ENCODE results near the gene ABCA8.
"Not testable (repeated sequence)": the region's sequence is repeated elsewhere in the genome, so short reads cannot be mapped to it uniquely, and the experiment has no call there.

ABCA8 gene, protein sequence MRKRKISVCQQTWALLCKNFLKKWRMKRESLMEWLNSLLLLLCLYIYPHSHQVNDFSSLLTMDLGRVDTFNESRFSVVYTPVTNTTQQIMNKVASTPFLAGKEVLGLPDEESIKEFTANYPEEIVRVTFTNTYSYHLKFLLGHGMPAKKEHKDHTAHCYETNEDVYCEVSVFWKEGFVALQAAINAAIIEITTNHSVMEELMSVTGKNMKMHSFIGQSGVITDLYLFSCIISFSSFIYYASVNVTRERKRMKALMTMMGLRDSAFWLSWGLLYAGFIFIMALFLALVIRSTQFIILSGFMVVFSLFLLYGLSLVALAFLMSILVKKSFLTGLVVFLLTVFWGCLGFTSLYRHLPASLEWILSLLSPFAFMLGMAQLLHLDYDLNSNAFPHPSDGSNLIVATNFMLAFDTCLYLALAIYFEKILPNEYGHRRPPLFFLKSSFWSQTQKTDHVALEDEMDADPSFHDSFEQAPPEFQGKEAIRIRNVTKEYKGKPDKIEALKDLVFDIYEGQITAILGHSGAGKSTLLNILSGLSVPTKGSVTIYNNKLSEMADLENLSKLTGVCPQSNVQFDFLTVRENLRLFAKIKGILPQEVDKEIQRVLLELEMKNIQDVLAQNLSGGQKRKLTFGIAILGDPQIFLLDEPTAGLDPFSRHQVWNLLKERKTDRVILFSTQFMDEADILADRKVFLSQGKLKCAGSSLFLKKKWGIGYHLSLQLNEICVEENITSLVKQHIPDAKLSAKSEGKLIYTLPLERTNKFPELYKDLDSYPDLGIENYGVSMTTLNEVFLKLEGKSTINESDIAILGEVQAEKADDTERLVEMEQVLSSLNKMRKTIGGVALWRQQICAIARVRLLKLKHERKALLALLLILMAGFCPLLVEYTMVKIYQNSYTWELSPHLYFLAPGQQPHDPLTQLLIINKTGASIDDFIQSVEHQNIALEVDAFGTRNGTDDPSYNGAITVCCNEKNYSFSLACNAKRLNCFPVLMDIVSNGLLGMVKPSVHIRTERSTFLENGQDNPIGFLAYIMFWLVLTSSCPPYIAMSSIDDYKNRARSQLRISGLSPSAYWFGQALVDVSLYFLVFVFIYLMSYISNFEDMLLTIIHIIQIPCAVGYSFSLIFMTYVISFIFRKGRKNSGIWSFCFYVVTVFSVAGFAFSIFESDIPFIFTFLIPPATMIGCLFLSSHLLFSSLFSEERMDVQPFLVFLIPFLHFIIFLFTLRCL (N-terminal part only)

DNA sequence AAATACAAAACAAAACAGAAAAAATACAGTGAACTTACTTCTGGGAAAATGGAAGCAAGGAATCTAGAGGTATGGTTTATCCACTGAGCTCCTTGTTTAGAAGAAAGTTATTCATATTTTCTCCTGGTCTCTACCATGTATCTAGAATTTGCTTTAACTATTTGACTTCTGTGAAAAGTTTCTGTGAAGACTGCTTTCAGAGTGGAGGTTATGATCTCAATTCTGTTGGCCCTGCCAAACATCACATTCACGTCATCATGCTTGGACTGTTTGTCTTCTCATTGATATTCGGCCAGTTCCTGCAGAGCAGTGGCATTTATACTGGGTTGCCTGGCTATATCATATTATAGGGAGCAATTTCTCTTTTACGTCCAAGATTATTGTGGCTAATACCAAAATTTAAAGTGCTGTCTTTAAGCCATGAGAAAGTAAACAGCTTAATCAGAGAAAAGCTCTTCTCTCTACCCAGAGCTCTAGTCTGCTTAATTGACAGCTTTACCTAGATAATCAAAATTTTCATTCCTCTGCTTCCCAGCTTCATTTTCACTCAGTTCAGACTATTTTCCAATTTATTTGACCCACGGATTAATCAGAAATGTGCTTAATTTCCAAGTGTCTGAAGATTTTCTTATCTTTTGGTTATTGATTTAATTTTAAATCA lies at the start of gene ABCA8:
TSS of gene ABCA8 (minus strand) at position 212 of the 661 bp plus-strand sequence. CDS start 13,358 bp downstream, outside the sequence.
- no peak for DNase-seq

DNA sequence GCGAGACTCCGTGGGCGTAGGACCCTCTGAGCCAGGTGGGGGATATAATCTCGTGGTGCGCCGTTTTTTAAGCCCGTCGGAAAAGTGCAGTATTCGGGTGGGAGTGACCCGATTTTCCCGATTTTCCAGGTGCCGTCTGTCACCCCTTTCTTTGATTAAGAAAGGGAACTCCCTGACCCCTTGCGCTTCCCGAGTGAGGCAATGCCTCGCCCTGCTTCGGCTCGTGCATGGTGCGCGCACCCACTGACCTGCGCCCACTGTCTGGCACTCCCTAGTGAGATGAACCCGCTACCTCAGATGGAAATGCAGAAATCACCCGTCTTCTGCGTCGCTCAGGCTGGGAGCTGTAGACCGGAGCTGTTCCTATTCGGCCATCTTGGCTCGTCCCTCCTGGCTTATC lies 49.6 kb upstream of the ABCA8 start:
- DNase-seq, result not testable (repeated sequence)

DNA sequence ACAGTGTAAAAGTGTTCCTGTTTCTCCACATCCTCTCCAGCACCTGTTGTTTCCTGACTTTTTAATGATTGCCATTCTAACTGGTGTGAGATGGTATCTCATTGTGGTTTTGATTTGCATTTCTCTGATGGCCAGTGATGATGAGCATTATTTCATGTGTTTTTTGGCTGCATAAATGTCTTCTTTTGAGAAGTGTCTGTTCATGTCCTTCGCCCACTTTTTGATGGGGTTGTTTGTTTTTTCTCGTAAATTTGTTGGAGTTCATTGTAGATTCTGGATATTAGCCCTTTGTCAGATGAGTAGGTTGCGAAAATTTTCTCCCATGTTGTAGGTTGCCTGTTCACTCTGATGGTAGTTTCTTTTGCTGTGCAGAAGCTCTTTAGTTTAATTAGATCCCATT lies 44.6 kb upstream of the ABCA8 start:
- DNase-seq, result not testable (repeated sequence)

DNA sequence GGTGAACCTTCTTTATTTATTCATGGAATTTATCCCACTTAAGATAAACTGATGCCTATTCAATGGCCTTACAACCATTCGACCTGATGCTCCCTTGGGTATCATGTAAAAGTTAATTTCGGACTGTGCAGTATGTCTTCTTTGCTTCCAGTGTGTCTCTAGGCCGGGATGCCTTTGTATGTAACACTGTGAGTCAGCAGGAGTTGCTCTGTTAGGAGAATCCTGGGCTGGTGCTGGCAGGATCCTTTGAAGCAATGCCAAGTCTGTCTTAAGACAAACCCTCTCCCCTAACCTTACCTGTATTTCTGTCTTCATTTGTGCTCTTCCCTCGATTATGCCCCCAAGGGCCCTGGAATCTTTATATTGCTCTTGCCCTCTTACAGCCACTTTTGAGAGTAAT lies 37.9 kb upstream of the ABCA8 start:
- no peak for DNase-seq

DNA sequence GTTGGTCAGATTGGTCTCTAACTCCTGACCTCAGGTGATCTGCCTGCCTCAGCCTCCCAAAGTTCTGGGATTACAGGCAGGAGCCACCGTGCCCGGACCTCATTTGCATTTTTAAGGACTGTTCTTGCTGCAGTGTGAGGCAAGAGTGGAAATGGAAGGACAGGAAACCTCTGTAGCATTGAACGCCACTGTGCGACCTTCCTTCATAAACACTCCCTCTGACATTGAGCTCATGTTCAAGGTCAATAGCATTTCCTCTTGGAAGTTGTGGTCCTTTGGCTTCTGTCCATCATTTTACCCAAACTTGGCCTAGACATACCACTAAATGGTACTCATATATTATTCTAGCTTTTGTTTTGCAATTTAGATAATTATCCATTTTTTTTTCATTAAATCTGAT lies 32.8 kb upstream of the ABCA8 start:
- no peak for DNase-seq

DNA sequence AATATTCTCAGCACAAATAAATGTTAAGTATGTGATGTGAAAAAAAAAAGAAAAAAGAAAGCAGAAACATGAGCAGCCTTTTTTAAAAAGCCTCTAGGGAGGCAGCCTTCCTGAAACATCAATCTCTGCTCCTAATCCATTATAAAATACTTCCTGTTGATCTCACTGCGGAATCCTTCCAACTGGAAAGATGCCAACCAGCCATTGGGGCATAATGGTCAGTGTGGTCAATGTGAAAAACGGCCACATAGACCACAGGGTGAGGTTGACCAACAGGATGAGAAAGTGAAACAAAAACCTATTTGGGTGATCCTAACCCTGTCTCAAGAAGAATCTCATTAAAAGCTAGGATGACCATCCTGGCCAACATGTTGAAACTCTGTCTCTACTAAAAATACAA lies 26.1 kb upstream of the ABCA8 start:
- no peak for DNase-seq

DNA sequence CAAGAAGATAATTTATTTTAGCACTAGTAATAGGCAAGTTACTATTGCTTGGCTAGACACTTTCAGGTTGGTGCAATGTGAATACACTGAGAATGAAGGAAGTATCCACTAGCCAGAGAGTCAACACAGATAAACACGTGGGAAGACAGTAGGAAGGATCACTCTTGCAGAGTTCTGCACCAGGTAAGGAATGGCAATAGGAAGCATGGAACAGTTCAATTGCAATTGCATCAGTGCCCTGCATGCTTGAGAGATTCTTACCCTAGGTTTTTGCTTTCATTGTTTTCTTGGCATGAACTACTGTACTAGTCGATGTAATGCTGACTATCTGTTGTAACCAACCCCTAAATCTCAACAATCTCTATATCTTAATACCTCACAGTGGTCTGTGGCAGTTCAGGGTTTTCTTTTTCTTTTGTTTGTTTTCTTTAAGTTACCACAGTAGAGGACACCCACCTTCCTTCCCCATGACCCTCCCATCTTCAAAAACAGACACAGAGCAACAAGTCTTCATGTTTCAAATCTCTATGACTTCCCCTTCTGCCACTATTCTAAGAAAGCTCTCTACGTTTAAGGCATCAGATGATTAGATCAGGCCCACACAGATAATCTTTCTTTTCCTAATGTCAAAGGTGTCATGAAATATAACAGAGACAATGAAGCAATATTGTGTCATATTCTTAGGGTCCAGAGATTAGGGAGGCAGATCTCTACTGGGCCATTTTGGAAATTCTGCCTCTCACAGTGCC lies 18.1 kb upstream of the ABCA8 start:
- DNase-seq, result no peak

DNA sequence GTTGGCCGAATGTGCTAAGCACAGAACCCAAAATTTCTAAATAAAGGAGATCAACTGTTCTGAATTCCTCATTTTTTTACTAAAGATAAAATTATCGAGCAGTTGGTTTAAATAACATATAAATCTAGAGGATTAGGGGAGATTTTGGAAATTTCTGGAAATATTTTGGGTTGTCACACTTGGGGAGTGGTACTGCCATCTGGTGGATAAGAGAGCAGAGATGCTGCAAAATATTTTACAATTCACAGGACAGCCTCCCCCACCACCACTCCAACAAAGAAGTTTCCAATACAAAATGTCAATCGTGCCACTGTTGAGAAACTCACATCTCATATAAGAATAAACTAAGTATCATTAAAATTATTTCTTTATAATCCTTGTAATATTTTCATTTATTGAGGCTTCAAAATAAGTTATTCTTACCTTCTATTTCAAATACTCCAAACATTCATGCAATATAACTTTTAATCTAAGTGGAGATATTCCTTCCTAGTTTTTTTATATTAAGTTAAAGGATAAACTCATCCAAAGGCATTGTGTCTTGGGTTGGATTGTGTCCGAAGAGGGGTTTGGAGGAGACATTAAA lies 17.0 kb upstream of the ABCA8 start:
- DNase-seq, result no peak

DNA sequence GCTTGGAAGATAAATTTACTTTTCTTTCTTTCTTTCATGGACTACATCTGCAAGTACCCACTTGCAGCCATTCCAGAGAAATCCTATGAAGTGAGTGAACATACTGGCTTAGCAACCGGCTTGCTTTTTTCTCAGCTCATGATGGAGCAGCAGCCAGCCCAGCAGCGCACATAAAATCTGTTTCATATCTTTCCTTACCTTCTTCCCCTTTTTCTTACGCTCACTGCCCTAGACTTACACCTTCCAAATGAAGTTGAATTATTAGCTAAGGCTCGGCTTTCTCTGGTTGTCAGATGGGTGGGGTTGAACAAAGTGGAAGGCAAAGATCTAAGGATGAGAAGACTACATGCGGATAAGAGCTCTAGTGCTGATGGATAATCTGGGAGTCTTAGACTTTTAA lies 13.9 kb upstream of the ABCA8 start:
- no peak for DNase-seq

DNA sequence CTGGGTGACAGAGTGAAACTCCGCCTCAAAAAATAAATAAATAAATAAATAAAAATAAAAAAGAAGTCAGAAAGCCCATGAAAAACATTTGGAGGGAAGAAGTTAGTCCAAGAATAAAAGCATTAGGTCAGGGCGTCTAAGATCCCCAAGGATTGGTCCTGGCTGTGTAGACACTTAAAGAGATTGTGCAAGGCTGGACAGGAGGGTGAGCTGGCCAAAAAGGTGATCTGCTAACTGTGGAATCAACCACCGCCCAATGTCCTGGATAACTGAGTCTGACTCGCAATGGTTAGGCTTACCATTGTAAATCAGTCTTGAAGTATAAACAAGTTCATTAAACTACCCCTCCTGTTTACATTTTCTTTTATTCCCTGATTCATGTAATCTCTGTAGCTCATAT lies 8.8 kb upstream of the ABCA8 start:
- DNase-seq, result no peak

DNA sequence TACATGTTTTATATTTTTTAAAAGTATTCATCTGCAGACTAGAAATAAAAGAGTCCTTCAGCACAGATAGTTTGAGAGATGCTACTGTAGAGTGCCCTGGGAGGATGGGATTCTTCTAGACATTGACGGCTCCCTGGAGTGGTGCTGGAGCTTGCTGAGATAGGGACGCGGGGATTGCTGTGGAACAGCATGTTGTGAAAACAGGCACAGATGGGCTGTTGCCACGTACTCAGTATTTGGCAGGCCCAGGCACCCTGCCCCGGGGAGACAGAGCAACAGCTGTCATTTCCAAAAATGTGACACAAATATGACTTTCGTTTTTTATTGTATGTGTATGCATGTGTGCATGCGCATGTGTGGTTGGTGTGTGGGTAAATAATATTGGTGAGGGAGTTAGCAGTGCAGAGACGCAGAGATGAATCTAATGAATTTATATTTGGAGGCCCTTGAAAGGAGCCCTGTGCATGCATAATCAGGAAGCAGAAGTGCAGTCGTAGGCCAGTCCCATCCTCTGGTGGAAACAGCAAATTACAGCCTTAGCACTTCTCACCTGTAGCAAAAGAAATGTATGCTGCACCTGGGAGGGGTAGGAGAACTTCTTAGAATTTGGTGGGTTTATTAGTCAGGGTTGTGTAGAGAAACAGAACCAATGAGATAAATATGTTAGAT lies 6.2 kb upstream of the ABCA8 start:
- no peak for DNase-seq

DNA sequence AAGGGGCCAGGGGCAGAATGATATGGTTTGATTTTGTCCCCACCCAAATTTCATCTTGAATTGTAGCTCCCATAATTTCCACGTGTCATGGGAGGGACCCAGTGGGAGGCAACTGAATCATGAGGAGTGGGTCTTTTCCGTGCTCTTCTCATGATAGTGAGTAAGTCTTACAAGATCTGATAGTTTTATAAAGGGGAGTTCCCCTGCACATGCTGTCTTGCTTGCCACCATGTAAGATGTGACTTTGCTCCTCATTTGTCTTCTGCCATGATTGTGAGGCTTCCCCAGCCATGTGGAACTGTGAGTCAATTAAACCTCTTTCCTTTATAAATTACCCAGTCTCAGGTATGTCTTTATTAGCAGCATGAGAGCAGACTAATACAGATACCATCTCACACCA lies 3.9 kb upstream of the ABCA8 start:
- DNase-seq, result not testable (repeated sequence)

DNA sequence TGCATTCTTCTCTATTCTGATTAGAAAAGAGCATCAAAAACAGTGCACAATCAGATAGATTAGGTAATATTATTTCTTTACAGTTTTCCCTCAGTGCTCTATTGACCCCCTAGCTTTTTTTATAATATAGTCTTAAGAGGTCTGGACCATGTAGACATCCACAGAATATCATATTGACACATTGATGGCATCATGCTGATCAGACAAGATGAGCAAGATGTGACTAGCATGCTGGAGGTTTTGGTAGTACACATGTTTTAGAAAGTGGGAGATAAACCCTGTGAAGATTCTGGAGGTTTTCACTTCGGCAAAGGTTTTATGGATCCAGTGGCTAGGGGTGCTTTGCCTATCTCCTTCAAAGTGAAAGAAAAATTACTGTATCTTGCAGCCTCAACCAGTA lies 2.8 kb upstream of the ABCA8 start:
- DNase-seq, result no peak

DNA sequence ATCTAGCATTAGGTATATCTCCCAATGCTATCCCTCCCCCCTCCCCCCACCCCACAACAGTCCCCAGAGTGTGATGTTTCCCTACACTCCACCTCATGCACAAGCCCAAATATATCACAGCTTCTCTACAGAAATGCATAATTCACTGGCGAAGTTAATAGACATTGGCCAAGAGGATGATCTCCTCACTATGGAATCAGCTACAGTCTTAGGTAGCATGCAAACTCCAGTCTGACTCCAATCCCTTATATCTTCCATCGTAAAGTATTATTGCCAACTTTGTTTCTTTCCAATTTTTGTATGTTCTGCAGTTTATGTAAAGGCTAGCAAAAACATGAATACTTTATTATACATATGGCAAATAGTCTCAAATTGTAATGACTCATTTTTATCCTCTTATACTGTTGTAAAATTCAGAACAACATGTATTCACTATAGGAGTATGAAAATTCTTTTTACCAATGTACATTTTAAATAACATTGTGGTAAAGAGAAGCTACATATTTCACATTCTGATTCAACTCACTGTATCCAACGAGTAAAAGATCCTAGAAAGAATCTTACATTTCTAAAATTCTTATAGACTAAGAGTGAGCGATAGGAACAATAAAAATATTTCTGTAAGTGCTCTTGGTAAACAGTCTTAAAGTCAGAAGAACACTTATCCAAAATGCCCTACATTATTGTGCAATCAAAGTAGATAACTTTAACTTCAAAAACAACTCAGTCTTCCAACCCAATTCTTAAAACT lies 871 bp downstream of the ABCA8 start:
- DNase-seq, result no peak

DNA sequence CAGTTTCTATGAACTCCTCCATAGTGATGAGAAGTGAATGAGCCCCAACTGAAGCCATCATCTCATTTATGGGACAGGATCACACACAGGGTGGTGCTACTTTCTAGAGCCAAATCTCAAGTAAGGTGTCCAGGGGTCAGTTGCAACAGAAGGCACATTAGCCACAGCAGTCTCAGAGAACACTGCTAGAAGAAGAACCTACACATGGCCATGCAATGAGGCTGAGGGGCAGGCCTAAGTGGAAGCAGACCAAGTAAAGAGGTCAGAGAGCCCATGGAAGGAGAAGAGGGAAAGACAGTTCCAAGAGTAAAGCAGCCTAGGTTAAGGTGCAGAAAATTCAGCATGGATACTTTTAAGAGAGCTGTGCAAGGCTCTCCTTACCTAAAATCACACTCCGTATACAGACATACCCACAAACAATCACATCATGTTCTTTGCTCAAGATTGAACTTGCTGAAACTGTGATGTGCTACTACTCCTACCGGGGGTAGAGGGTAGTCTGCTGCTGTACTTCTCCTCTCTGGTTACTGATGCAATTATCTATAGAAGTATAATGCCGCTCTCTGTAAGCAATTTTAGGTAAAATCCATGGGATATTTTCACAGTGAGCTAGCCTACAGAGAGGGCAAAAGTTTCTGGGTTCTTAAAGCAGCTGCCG lies 1.7 kb downstream of the ABCA8 start:
- DNase-seq, result no peak

DNA sequence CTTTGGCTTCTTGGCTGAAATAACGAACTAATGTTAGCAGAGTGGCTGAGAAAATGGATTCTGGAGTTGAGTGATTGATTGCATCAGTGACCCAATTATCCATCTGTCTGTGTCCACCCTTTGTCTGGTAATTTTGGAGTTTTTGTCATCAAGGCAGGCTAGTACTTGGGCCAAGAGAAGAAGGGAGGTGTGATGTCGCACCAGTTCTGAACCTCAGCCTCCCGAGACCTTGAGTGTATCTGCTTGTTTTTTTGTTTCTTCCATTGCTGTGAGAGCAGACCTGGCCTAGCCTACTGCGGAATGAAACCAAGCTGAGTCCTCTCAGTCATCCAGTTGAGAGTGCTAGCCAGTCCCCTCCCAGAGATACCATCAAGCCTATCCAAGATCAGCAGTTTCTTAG lies 4.5 kb downstream of the ABCA8 start:
- no peak for DNase-seq

DNA sequence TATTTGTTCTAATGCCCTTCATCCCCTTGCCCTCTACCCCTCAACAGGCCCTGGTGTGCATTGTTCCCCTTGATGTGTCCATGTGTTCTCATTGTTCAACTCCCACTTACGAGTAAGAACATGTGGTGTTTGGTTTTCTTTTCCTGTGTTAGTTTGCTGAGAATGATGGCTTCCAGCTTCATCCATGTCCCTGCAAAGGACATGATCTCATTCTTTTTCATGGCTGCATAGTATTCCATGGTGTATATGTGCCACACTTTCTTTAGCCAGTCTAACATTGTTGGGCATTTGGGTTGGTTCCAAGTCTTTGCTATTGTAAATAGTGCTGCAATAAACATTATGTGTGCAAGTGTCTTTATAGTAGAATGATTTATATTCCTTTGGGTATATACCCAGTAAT lies 7.3 kb downstream of the ABCA8 start:
- not testable (repeated sequence) for DNase-seq

DNA sequence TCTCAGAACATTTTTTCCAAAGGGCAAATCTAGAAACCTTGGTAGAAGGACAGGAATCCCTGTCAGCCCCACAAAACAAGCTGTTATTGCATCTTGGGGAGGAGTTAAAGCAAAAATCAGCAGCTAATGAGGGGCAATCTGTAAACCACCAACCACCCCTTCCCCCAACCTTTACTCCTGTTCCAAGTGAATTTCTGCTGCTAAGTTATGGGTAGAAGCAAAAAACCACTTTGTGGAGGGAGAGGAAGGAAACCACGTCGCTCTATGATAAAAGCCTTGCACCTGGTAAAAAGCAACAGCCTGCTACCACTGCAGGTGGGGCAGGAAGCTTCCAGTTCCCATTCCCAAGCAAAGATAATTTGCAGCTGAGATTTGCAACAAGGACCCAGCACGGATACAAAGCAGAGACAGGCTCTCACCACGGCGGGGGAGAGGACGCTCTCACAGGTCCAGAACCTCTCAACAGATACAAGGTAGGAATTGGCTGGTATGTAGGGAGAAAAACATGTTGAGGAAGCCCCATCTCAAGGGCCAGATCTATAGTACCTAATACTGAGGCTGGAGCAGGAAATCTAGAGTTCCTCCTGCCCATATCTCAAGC lies 10.7 kb downstream of the ABCA8 start:
- no peak for DNase-seq

DNA sequence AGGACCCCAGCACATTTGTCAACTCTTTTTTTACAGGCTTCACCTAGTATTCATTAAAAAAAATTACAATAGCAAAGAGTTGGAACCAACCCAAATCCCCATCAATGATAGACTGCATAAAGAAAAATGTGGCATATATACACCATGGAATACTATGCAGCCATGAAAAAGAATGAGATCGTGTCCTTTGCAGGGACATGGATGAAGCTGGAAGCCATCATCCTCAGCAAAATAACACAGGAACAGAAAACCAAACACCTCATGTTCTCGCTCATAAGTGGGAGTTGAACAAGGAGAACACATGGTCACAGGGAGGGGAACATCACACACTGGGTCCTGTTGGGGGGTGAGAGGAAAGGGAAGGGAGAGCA lies 11.4 kb downstream of the ABCA8 start:
- not testable (repeated sequence) for DNase-seq

Data from 8988T (cell line).